ENCODE measurements around the gene MYBBP1A.

The MYBBP1A gene

GRCh38 chr17:4519361-4519788 lies 35.8 kb downstream of the MYBBP1A start:
- peaks cover 13 to 31% of the 10 kb centered on the region in 2 donors for H3K4me1 ChIP-seq (ENCODE audit: control insufficient read depth in 1 of 2, insufficient read depth in 2 of 2, low read length in 2 of 2)
- no peaks in the 10 kb centered on the region for H3K9me3 ChIP-seq (ENCODE audit: control insufficient read depth in 1 of 2, low read length in 2 of 2)
- no peak overlapping the region for H3K9ac ChIP-seq (ENCODE audit: low read depth in 1 of 2, low read length in 2 of 2)
- no peaks in the 10 kb centered on the region for H3K27me3 ChIP-seq (ENCODE audit: control insufficient read depth in 1 of 2, insufficient read depth in 2 of 2, low read length in 2 of 2)
- H3K4me3 ChIP-seq (ENCODE audit: low read depth in 1 of 2, low read length in 2 of 2), result no peak overlapping the region
- H3K27ac ChIP-seq (ENCODE audit: low read depth, low read length), result peak overlapping the region; percentile 41
- peaks cover 0 to 4% of the 10 kb centered on the region in 2 donors for H3K36me3 ChIP-seq (ENCODE audit: control insufficient read depth in 1 of 2, insufficient read depth in 2 of 2, low read length in 2 of 2)

GRCh38 chr17:4518901-4519300 lies 36.3 kb downstream of the MYBBP1A start:
- no peak overlapping the region for H3K9ac ChIP-seq (ENCODE audit: low read depth in 1 of 2, low read length in 2 of 2)
- no peaks in the 10 kb centered on the region for H3K27me3 ChIP-seq (ENCODE audit: control insufficient read depth in 1 of 2, insufficient read depth in 2 of 2, low read length in 2 of 2)
- peaks cover 0 to 1% of the 10 kb centered on the region in 2 donors for H3K36me3 ChIP-seq (ENCODE audit: control insufficient read depth in 1 of 2, insufficient read depth in 2 of 2, low read length in 2 of 2)
- peaks cover 14 to 33% of the 10 kb centered on the region in 2 donors for H3K4me1 ChIP-seq (ENCODE audit: control insufficient read depth in 1 of 2, insufficient read depth in 2 of 2, low read length in 2 of 2)
- no peak overlapping the region for H3K4me3 ChIP-seq (ENCODE audit: low read depth in 1 of 2, low read length in 2 of 2)
- H3K9me3 ChIP-seq (ENCODE audit: control insufficient read depth in 1 of 2, low read length in 2 of 2), result no peaks in the 10 kb centered on the region
- H3K27ac ChIP-seq (ENCODE audit: low read depth, low read length), result peak overlapping the region; percentile 41

GRCh38 chr17:4516735-4517134 lies 38.4 kb downstream of the MYBBP1A start:
- H3K4me3 ChIP-seq (ENCODE audit: low read depth in 1 of 2, low read length in 2 of 2), result no peak overlapping the region
- peaks cover 31 to 38% of the 10 kb centered on the region in 2 donors for H3K4me1 ChIP-seq (ENCODE audit: control insufficient read depth in 1 of 2, insufficient read depth in 2 of 2, low read length in 2 of 2)
- H3K27me3 ChIP-seq (ENCODE audit: control insufficient read depth in 1 of 2, insufficient read depth in 2 of 2, low read length in 2 of 2), result no peaks in the 10 kb centered on the region
- no peak overlapping the region for H3K9ac ChIP-seq (ENCODE audit: low read depth in 1 of 2, low read length in 2 of 2)
- H3K9me3 ChIP-seq (ENCODE audit: control insufficient read depth in 1 of 2, low read length in 2 of 2), result no peaks in the 10 kb centered on the region
- H3K36me3 ChIP-seq (ENCODE audit: control insufficient read depth in 1 of 2, insufficient read depth in 2 of 2, low read length in 2 of 2), result no peaks in the 10 kb centered on the region
- no peak overlapping the region for H3K27ac ChIP-seq (ENCODE audit: low read depth, low read length)

- no peaks in the 10 kb centered on the region for H3K9me3 ChIP-seq (ENCODE audit: control insufficient read depth in 1 of 2, low read length in 2 of 2)
- peaks cover 35 to 41% of the 10 kb centered on the region in 2 donors for H3K4me1 ChIP-seq (ENCODE audit: control insufficient read depth in 1 of 2, insufficient read depth in 2 of 2, low read length in 2 of 2)
- H3K9ac ChIP-seq (ENCODE audit: low read depth in 1 of 2, low read length in 2 of 2), result no peak overlapping the region
- no peak overlapping the region for H3K4me3 ChIP-seq (ENCODE audit: low read depth in 1 of 2, low read length in 2 of 2)
- no peak overlapping the region for H3K27ac ChIP-seq (ENCODE audit: low read depth, low read length)
- no peaks in the 10 kb centered on the region for H3K36me3 ChIP-seq (ENCODE audit: control insufficient read depth in 1 of 2, insufficient read depth in 2 of 2, low read length in 2 of 2)
- no peaks in the 10 kb centered on the region for H3K27me3 ChIP-seq (ENCODE audit: control insufficient read depth in 1 of 2, insufficient read depth in 2 of 2, low read length in 2 of 2)
Measured at GRCh38 chr17:4515501-4515900, 39.7 kb downstream of the MYBBP1A start.

- Histone ChIP-seq H3K4me1 (ENCODE audit: control insufficient read depth in 1 of 2, insufficient read depth in 2 of 2, low read length in 2 of 2) (peaks cover 28 to 45% of the 10 kb centered on the region in 2 donors), H3K27ac (ENCODE audit: low read depth, low read length) (no peak overlapping the region), H3K27me3 (ENCODE audit: control insufficient read depth in 1 of 2, insufficient read depth in 2 of 2, low read length in 2 of 2) (no peaks in the 10 kb centered on the region), H3K9ac (ENCODE audit: low read depth in 1 of 2, low read length in 2 of 2) (no peak overlapping the region), H3K9me3 (ENCODE audit: control insufficient read depth in 1 of 2, low read length in 2 of 2) (no peaks in the 10 kb centered on the region), H3K4me3 (ENCODE audit: low read depth in 1 of 2, low read length in 2 of 2) (no peak overlapping the region), H3K36me3 (ENCODE audit: control insufficient read depth in 1 of 2, insufficient read depth in 2 of 2, low read length in 2 of 2) (no peaks in the 10 kb centered on the region)
Measured at GRCh38 chr17:4514779-4515178, 40.4 kb downstream of the MYBBP1A start.

- no peaks in the 10 kb centered on the region for H3K9me3 ChIP-seq (ENCODE audit: control insufficient read depth in 1 of 2, low read length in 2 of 2)
- no peak overlapping the region for H3K9ac ChIP-seq (ENCODE audit: low read depth in 1 of 2, low read length in 2 of 2)
- H3K27ac ChIP-seq (ENCODE audit: low read depth, low read length), result no peak overlapping the region
- H3K4me1 ChIP-seq (ENCODE audit: control insufficient read depth in 1 of 2, insufficient read depth in 2 of 2, low read length in 2 of 2), result peaks cover 30 to 51% of the 10 kb centered on the region in 2 donors
- no peaks in the 10 kb centered on the region for H3K36me3 ChIP-seq (ENCODE audit: control insufficient read depth in 1 of 2, insufficient read depth in 2 of 2, low read length in 2 of 2)
- no peaks in the 10 kb centered on the region for H3K27me3 ChIP-seq (ENCODE audit: control insufficient read depth in 1 of 2, insufficient read depth in 2 of 2, low read length in 2 of 2)
- no peak overlapping the region for H3K4me3 ChIP-seq (ENCODE audit: low read depth in 1 of 2, low read length in 2 of 2)
Measured at GRCh38 chr17:4514206-4514605, 41.0 kb downstream of the MYBBP1A start.

- Histone ChIP-seq H3K4me3 (ENCODE audit: low read depth in 1 of 2, low read length in 2 of 2) (no peak overlapping the region), H3K27me3 (ENCODE audit: control insufficient read depth in 1 of 2, insufficient read depth in 2 of 2, low read length in 2 of 2) (no peaks in the 10 kb centered on the region), H3K4me1 (ENCODE audit: control insufficient read depth in 1 of 2, insufficient read depth in 2 of 2, low read length in 2 of 2) (peaks cover 35 to 59% of the 10 kb centered on the region in 2 donors), H3K27ac (ENCODE audit: low read depth, low read length) (no peak overlapping the region), H3K9ac (ENCODE audit: low read depth in 1 of 2, low read length in 2 of 2) (no peak overlapping the region), H3K9me3 (ENCODE audit: control insufficient read depth in 1 of 2, low read length in 2 of 2) (no peaks in the 10 kb centered on the region), H3K36me3 (ENCODE audit: control insufficient read depth in 1 of 2, insufficient read depth in 2 of 2, low read length in 2 of 2) (no peaks in the 10 kb centered on the region)
Measured at GRCh38 chr17:4513113-4514032, 41.8 kb downstream of the MYBBP1A start.

- H3K4me3 ChIP-seq (ENCODE audit: low read depth in 1 of 2, low read length in 2 of 2), result no peak overlapping the region
- no peak overlapping the region for H3K27ac ChIP-seq (ENCODE audit: low read depth, low read length)
- H3K36me3 ChIP-seq (ENCODE audit: control insufficient read depth in 1 of 2, insufficient read depth in 2 of 2, low read length in 2 of 2), result no peaks in the 10 kb centered on the region
- H3K4me1 ChIP-seq (ENCODE audit: control insufficient read depth in 1 of 2, insufficient read depth in 2 of 2, low read length in 2 of 2), result peaks cover 37 to 66% of the 10 kb centered on the region in 2 donors
- H3K9me3 ChIP-seq (ENCODE audit: control insufficient read depth in 1 of 2, low read length in 2 of 2), result no peaks in the 10 kb centered on the region
- H3K9ac ChIP-seq (ENCODE audit: low read depth in 1 of 2, low read length in 2 of 2), result no peak overlapping the region
- H3K27me3 ChIP-seq (ENCODE audit: control insufficient read depth in 1 of 2, insufficient read depth in 2 of 2, low read length in 2 of 2), result no peaks in the 10 kb centered on the region
Measured at GRCh38 chr17:4512156-4513112, 42.8 kb downstream of the MYBBP1A start.

- no peak overlapping the region for H3K4me3 ChIP-seq (ENCODE audit: low read depth in 1 of 2, low read length in 2 of 2)
- H3K27me3 ChIP-seq (ENCODE audit: control insufficient read depth in 1 of 2, insufficient read depth in 2 of 2, low read length in 2 of 2), result no peaks in the 10 kb centered on the region
- peaks cover 43 to 68% of the 10 kb centered on the region in 2 donors for H3K4me1 ChIP-seq (ENCODE audit: control insufficient read depth in 1 of 2, insufficient read depth in 2 of 2, low read length in 2 of 2)
- no peak overlapping the region for H3K9ac ChIP-seq (ENCODE audit: low read depth in 1 of 2, low read length in 2 of 2)
- no peaks in the 10 kb centered on the region for H3K36me3 ChIP-seq (ENCODE audit: control insufficient read depth in 1 of 2, insufficient read depth in 2 of 2, low read length in 2 of 2)
- no peaks in the 10 kb centered on the region for H3K9me3 ChIP-seq (ENCODE audit: control insufficient read depth in 1 of 2, low read length in 2 of 2)
- H3K27ac ChIP-seq (ENCODE audit: low read depth, low read length), result no peak overlapping the region
Measured at GRCh38 chr17:4511199-4511932, 43.8 kb downstream of the MYBBP1A start.
